Activated CD4-positive, alpha-beta T cell treated with anti-CD3 and anti-CD28 coated beads, Interleukin-2, amount 50 U/mL, for 24 hours (primary cell): ENCODE measurements around the gene ZSCAN30.
"Not testable (repeated sequence)": the region's sequence is repeated elsewhere in the genome, so short reads cannot be mapped to it uniquely, and the experiment has no call there.

Experiments used
- DNase-seq, 2 donors: peaks; one replicate each; pipeline ENCODE4 v3.0.0-alpha.2; 2020; ENCODE audit warnings: low read depth in 1 of 2, low spot score in 1 of 2

Gene ZSCAN30

GRCh38 chr18:35239314-35239713 lies 50.7 kb downstream of the ZSCAN30 start:
- DNase-seq: no peak

DNA sequence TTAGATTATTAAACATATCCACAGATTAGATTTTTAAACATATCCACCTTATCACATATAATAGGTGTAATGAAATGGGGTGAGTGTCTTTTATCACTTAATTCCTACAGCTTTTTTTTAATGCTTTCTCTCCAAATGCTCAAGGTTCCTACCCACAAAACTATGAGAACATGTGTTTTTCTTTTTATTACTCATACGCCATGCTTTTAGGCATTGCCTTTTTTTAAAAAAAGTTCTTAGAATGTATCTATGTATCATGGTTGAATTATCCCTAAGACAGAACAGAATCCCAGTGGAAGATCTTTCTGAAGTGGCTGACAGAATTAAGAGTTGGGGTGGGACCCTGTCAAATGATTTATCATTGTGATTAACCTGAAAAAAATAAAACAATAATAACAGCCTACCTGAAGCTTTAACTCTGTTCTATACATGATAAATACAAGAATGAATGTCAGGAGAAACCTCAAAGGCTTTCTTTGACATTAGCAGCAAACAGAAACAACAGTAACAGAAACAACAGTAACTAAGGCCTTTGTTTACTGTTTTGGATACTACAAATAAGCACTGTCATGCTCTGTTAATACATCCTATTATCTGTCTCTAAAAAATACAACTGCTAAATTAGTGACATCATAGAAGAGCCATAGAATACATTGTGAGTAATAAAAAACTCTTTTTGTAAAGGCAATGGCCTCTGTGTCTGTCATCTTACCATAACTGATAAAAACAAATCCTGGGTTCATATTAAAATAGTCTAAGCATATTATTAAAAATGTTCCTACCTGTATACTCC lies 53.3 kb downstream of the ZSCAN30 start:
- no peak for DNase-seq

GRCh38 chr18:35231052-35231451 lies 59.0 kb downstream of the ZSCAN30 start:
- DNase-seq: peak; percentile 52 to 74

DNA sequence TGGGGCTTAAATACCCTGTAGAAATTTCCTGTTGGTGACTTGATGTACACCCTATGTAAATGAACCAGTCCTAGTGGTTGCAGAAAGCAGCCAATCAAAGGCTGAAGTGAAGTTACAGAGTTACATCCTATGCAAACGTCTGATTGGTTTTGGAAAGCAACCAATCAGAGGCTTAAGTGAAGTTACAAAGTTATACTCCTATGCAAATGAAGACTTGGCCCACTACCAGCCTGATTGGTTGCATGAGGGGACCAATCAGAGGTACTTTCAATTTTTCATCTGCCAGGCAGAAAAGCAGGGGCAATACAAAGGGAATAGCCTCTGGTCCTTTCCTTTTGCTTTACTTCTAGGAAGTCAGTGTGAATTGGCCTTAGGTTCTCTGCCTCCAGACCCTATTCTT lies 62.8 kb downstream of the ZSCAN30 start:
- DNase-seq: no peak

- no peak for DNase-seq
Observed at GRCh38 chr18:35223797-35224196, 66.2 kb downstream of the ZSCAN30 start.

- DNase-seq: no peak
Observed at GRCh38 chr18:35220424-35220823, 69.6 kb downstream of the ZSCAN30 start.

- not testable (repeated sequence) for DNase-seq
Observed at GRCh38 chr18:35219331-35219730, 70.7 kb downstream of the ZSCAN30 start.

DNA sequence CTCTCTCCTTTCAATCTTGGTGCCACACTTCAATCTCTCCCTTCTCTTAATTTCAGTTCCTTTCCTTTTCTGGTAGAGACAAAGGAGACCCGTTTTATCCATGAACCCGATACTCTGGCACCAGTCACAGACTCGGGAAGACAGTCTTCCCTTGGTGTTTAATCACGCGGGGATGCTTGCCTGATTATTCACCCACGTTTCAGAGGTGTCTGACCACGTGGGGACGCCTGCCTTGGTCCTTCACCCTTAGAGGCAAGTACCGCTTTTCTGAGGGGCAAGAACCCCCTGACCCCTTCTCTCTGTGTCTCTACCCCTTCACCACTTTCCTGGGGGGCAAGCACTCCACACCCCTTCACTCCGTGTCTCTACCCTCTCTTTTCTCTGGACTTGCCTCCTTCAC lies 73.4 kb downstream of the ZSCAN30 start:
- not testable (repeated sequence) for DNase-seq

GRCh38 chr18:35215026-35215425 lies 75.0 kb downstream of the ZSCAN30 start:
- DNase-seq: no peak

DNA sequence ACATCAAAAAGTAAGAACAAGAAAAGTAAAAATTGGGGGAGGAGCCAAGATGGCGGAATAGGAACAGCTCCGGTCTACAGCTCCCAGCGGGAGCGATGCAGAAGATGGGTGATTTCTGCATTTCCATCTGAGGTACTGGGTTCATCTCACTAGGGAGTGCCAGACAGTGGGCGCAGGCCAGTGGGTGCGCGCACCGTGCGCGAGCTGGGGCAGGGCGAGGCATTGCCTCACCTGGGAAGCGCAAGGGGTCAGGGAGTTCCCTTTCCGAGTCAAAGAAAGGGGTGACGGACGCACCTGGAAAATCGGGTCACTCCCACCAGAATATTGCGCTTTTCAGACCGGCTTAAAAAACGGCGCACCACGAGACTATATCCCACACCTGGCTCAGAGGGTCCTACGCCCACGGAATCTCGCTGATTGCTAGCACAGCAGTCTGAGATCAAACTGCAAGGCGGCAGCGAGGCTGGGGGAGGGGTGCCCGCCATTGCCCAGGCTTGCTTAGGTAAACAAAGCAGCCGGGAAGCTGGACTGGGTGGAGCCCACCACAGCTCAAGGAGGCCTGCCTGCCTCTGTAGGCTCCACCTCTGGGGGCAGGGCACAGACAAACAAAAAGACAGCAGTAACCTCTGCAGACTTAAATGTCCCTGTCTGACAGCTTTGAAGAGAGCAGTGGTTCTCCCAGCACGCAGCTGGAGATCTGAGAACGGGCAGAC lies 84.1 kb downstream of the ZSCAN30 start:
- not testable (repeated sequence) for DNase-seq

DNA sequence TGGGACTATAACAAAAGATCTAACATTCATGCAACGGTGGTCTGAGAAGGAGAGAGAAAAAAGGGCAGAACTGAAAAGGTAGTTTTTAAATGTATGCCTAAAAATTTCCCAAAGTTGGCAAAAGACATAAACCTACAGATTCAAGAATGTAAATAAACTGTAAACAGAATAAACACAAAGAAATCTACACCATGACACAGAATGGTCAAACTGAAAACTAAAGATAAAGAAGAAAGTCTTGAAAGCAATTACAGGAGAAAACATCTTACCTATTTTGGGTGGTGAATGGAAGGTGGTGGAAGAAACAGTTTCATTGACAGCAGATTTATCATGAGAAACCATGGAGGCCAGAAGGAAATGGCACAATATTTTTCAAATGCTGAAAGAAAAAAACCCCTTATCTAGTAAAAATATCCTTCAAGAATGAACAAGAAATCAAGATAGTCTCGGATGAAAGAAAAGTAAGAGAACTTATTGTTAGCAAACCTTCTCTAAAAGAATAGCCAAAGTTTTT lies 84.8 kb downstream of the ZSCAN30 start:
- DNase-seq: no peak

DNA sequence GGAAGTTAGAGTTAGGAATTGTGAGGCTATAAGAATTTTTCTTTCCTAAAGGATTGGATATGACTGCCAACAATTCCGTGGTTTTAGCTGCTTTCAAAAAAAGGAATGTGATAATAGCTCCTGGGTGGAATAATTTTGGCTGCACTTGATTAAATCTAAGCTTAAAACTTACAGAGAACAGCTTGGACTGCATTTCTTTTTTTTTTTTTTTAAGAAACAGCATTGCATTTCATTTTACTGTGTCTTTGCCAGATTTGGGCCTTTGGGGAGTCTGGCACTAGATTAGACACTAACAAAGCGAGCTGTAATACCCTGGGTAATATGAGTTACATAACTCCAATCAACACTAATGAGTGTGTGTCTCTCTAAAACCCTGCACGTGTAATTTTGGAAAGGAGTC lies 87.0 kb downstream of the ZSCAN30 start:
- DNase-seq: no peak

DNA sequence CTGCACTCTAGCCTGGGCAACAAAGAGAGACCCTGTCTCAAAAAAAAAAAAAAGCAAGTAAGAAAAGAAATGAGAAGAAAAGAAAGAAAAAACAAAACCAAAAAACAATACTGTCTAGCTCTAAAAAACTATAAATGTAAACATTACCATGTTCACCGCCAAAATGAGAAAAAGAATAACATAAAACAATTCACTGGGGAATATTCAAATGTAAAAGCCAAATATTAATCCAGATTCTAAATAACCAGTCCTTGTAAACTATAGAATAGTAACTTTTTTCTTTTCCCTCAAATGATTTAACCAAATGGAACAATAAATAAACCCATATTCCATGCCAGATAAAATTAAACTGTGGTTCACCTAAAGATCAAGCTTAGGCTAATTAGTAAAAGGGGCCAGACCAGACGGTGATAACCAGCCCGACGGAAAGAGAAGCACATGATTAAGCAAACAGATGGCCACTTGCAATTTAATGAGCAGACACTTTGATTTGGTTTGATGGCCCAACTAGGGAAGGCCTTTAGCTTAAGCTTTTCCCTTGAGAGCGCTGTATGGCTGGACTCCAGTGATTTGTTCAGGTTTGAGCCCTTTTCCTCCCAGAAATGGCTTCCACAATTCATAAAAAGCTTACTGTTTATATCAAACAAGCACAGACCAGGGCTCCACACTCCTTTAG lies 88.6 kb downstream of the ZSCAN30 start:
- no peak for DNase-seq
